Heart left ventricle (tissue), 13 donors: ENCODE results near the gene PRR29.

Experiments
- CTCF ChIP-seq, 12 donors: fragments of 200-600 bp; sonication (generic) in 4 of 12; IDR thresholded peaks; one replicate each; pipeline versions ENCODE4 v1.5.0 to v1.8.0; 2018 to 2022; ENCODE audit warnings: antibody characterized with exemption in 12 of 12, mild to moderate bottlenecking in 5 of 12
- POLR2A ChIP-seq, 2 donors: fragments of 450-650 bp; IDR thresholded peaks; one replicate each; pipeline ENCODE4 v1.6.1; 2017; ENCODE audit warnings: antibody characterized with exemption in 2 of 2, mild to moderate bottlenecking in 2 of 2, moderate library complexity in 2 of 2
- donor health status: ischemic (EF 13 %, LVEDD 7.1; RV severe dilation, severe dysfunction).
- donor health status: DM: no; HTN: yes; CAD: no.
- donor health status: DM: no; HTN: no; CAD: no.
- donor health status: ischemic (EF 25% LVEDD 6.9; RV normal size, moderate dysfunction).
- donor health status: ischemic (EF 25% LVEDD 5.7; RV mildly dilated, moderate dysfunction).
- donor health status: ischemic (EF 35%, LVEDD 5.7; RV mildly dilated, moderate dysfunction).
- donor health status: nonischemic (EF 11% LVEDD 7.7; RV severe dilation, severe dysfunction).
- donor health status: DM: yes; HTN: yes; CAD: no.
- donor health status: PGD.
- donor health status: ischemic (EF 29% LVEDD 5.4; RV normal size, mild dysfunction).
- donor health status: nonischemic (EF 23%, LVEDD 6.1; RV moderate dilation, normal function).

- TF ChIP-seq CTCF (IDR thresholded peaks at IDR 0.05) (no peak), POLR2A (IDR thresholded peaks at IDR 0.05) (no peak)
These were observed 44.7 kb downstream of the PRR29 start for GRCh38 chr17:64042700-64043485.
